BLaER1 (cell line): ENCODE measurements around the gene NSMF.
"Not testable (repeated sequence)": the region's sequence is repeated elsewhere in the genome, so short reads cannot be mapped to it uniquely, and the experiment has no call there.

Experiments used
- H3K27ac ChIP-seq: shearing (Covaris generic); formaldehyde crosslinking; 2 replicates; pipeline ENCODE4 v1.8.1; 2022
- H3K27me3 ChIP-seq: shearing (Covaris generic); formaldehyde crosslinking; 2 replicates; pipeline ENCODE4 v1.8.1; 2022
- H3K36me3 ChIP-seq: shearing (Covaris generic); formaldehyde crosslinking; 2 replicates; pipeline ENCODE4 v1.8.1; 2022
- H3K4me1 ChIP-seq: shearing (Covaris generic); formaldehyde crosslinking; 2 replicates; pipeline ENCODE4 v1.8.1; 2022
- H3K4me2 ChIP-seq: shearing (Covaris generic); formaldehyde crosslinking; 2 replicates; pipeline ENCODE4 v1.8.1; 2022
- H3K4me3 ChIP-seq: shearing (Covaris generic); formaldehyde crosslinking; 2 replicates; pipeline ENCODE4 v1.8.1; 2022
- H3K9ac ChIP-seq: shearing (Covaris generic); formaldehyde crosslinking; 2 replicates; pipeline ENCODE4 v1.8.1; 2022
- H3K9me3 ChIP-seq: shearing (Covaris generic); formaldehyde crosslinking; 2 replicates; pipeline ENCODE4 v1.8.1; 2022
- H4K20me1 ChIP-seq: shearing (Covaris generic); formaldehyde crosslinking; 2 replicates; pipeline ENCODE4 v1.8.1; 2022
- Cebpa-rat ChIP-seq: shearing (Covaris generic); IDR thresholded peaks from 2 replicates; pipeline ENCODE4 v1.8.1; 2022

Gene NSMF

GRCh38 chr9:137477778-137478612, 18.9 kb upstream of the NSMF start:
- H3K9me3 ChIP-seq, result peaks cover 44% of the 10 kb centered on the region

GRCh38 chr9:137476856-137477255, 17.7 kb upstream of the NSMF start:
- no peak overlapping the region for H3K27ac ChIP-seq
- peaks cover 10% of the 10 kb centered on the region for H3K4me1 ChIP-seq
- H3K4me3 ChIP-seq, result no peak overlapping the region
- H3K9me3 ChIP-seq, result peaks cover 55% of the 10 kb centered on the region
- no peaks in the 10 kb centered on the region for H4K20me1 ChIP-seq
- H3K4me2 ChIP-seq, result no peak overlapping the region
- H3K36me3 ChIP-seq, result peaks cover 23% of the 10 kb centered on the region
- H3K9ac ChIP-seq, result no peak overlapping the region
- H3K27me3 ChIP-seq, result no peaks in the 10 kb centered on the region
- TF ChIP-seq Cebpa-rat, result no peak

More at GRCh38 chr9:137477778-137478612, 18.9 kb upstream of the NSMF start:
- H3K4me1 ChIP-seq, result peaks cover 17% of the 10 kb centered on the region
- TF ChIP-seq Cebpa-rat, result no peak
- H3K9ac ChIP-seq, result no peak overlapping the region
- no peak overlapping the region for H3K27ac ChIP-seq
- H3K27me3 ChIP-seq, result no peaks in the 10 kb centered on the region
- no peak overlapping the region for H3K4me2 ChIP-seq
- H4K20me1 ChIP-seq, result no peaks in the 10 kb centered on the region
- peaks cover 22% of the 10 kb centered on the region for H3K36me3 ChIP-seq
- no peak overlapping the region for H3K4me3 ChIP-seq

- Histone ChIP-seq H3K27me3 (no peaks in the 10 kb centered on the region), H3K4me2 (no peak overlapping the region), H3K36me3 (peaks cover 22% of the 10 kb centered on the region), H3K4me1 (peaks cover 14% of the 10 kb centered on the region), H3K9me3 (peaks cover 56% of the 10 kb centered on the region), H3K4me3 (no peak overlapping the region), H4K20me1 (no peaks in the 10 kb centered on the region), H3K9ac (no peak overlapping the region), H3K27ac (no peak overlapping the region)
- no peak for TF ChIP-seq Cebpa-rat
Measured at GRCh38 chr9:137475666-137476065, 16.5 kb upstream of the NSMF start.

- peaks cover 28% of the 10 kb centered on the region for H3K4me1 ChIP-seq
- no peak overlapping the region for H3K27ac ChIP-seq
- H3K9me3 ChIP-seq, result peaks cover 56% of the 10 kb centered on the region
- peaks cover 16% of the 10 kb centered on the region for H3K36me3 ChIP-seq
- H3K4me2 ChIP-seq, result no peak overlapping the region
- H3K4me3 ChIP-seq, result no peak overlapping the region
- no peak for TF ChIP-seq Cebpa-rat
- H3K9ac ChIP-seq, result no peak overlapping the region
- no peaks in the 10 kb centered on the region for H3K27me3 ChIP-seq
- H4K20me1 ChIP-seq, result no peaks in the 10 kb centered on the region
Measured at GRCh38 chr9:137474271-137474670, 15.1 kb upstream of the NSMF start.

DNA sequence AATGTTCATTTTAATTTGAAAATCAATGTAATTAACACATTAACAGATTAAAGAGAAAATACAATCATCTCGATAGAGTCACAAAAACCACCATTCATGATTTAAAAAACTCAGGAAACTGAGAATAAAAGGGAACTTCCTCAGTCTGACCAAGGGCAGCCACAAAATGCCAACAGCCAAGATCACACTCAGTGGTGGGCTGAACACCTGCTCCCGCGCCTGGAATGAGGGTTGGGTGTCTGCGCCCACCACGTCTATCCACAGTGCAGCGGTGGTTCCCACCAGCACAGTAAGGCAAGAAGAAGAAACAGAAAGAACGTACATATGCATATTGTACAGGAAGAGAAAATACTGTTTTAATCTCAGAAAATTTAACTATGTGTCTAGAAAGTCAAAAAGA, 11.7 kb upstream of the NSMF start:
- no peaks in the 10 kb centered on the region for H3K27me3 ChIP-seq
- peaks cover 8% of the 10 kb centered on the region; the same call in 1 of the 2 replicates for H3K36me3 ChIP-seq
- H3K4me2 ChIP-seq, result peak overlapping the region; percentile 76
- no peaks in the 10 kb centered on the region for H4K20me1 ChIP-seq
- H3K4me1 ChIP-seq, result peaks cover 42% of the 10 kb centered on the region
- H3K9me3 ChIP-seq, result peaks cover 40% of the 10 kb centered on the region
- no peak overlapping the region for H3K27ac ChIP-seq
- no peak overlapping the region for H3K9ac ChIP-seq
- no peak for TF ChIP-seq Cebpa-rat
- H3K4me3 ChIP-seq, result no peak overlapping the region

- Histone ChIP-seq H3K9me3 (peaks cover 11% of the 10 kb centered on the region), H3K27me3 (0 out of 2 replicates have a peak, but pooled peaks cover 1% of the 10 kb centered on the region), H4K20me1 (no peaks in the 10 kb centered on the region), H3K4me2 (no peak overlapping the region), H3K4me3 (no peak overlapping the region), H3K27ac (no peak overlapping the region), H3K4me1 (peaks cover 48% of the 10 kb centered on the region), H3K9ac (no peak overlapping the region), H3K36me3 (no peaks in the 10 kb centered on the region)
- no peak for TF ChIP-seq Cebpa-rat
Measured at GRCh38 chr9:137467896-137468295, 8.8 kb upstream of the NSMF start.

DNA sequence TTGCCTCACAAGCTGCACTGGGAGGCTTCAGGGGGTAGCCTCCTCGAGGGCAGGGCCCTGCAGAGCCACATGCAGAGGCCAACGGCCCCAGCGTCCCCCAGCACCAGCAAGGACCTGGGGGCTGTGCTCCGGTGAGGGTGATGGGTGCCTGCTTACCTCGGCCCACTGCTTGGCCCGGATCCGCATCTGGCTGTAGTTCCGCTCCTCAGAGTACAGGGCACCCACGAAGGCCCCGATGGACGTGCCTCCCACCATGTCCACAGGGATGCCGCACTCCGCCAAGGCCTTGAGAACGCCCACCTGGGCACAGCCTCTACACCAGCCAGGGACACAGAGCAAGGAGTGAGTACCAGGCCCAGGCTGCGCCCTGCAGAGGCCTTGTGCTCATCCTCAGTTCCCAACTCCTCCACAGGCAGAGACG, 8.0 kb upstream of the NSMF start:
- H3K4me1 ChIP-seq, result peaks cover 55% of the 10 kb centered on the region
- H3K4me3 ChIP-seq, result no peak overlapping the region
- no peak overlapping the region for H3K9ac ChIP-seq
- H4K20me1 ChIP-seq, result peaks cover 7% of the 10 kb centered on the region; the same call in 1 of the 2 replicates
- no peak for TF ChIP-seq Cebpa-rat
- peaks cover 4% of the 10 kb centered on the region; the same call in 1 of the 2 replicates for H3K9me3 ChIP-seq
- H3K27me3 ChIP-seq, result peaks cover 9% of the 10 kb centered on the region
- no peaks in the 10 kb centered on the region for H3K36me3 ChIP-seq
- no peak overlapping the region for H3K27ac ChIP-seq
- H3K4me2 ChIP-seq, result no peak overlapping the region

- H3K36me3 ChIP-seq, H3K4me3 ChIP-seq, H3K9ac ChIP-seq, H3K4me2 ChIP-seq, H3K9me3 ChIP-seq, H3K27ac ChIP-seq, H4K20me1 ChIP-seq: not testable (repeated sequence)
- Histone ChIP-seq H3K4me1 (peaks cover 56% of the 10 kb centered on the region), H3K27me3 (peaks cover 12% of the 10 kb centered on the region)
Measured at GRCh38 chr9:137466389-137467085, 7.4 kb upstream of the NSMF start.

DNA sequence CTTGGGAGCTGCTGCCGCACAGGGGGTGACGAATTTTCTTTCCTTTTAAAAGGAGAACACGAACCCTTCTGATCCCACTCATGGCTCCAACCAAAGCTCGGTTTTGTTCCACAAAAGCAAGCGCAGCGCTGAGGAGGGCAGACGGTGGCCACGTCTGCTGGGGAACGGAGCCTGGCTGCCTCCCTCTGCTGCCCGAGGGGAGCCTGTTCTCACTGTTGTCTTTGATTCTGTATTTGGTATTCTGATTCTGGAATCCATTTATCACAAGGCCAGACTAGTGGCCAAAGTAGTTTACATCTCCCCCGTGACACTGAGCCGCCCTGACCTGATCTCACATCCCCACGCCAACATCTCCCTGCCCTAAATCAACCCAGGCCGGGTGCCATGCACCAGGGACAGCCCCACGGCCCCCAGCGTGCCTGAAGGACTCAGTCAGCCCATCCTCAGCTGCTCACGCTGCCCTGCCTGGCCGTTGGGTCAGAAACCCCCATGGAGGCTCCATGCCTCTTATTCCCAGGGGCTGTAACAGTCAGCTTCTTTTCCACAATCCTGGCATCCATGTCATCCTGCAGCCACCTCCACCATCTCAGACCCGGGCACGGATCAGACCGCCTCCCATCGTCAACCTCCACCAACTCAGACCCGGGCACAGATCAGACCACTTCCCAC, 6.7 kb upstream of the NSMF start:
- Histone ChIP-seq H3K4me1 (peaks cover 56% of the 10 kb centered on the region), H4K20me1 (peaks cover 7% of the 10 kb centered on the region; the same call in 1 of the 2 replicates), H3K9me3 (no peaks in the 10 kb centered on the region), H3K36me3 (no peaks in the 10 kb centered on the region), H3K4me2 (no peak overlapping the region), H3K4me3 (no peak overlapping the region), H3K27me3 (peaks cover 12% of the 10 kb centered on the region), H3K9ac (no peak overlapping the region), H3K27ac (no peak overlapping the region)
- TF ChIP-seq Cebpa-rat, result no peak
